ENCODE data around the gene HDAC8.
"Not testable (repeated sequence)": the region's sequence is repeated elsewhere in the genome, so short reads cannot be mapped to it uniquely, and the experiment has no call there.

Gene HDAC8

GRCh38 chrX:72372735-72373134 is 199.9 kb downstream of the HDAC8 start:
- no peak for DNase-seq (ENCODE audit: low read depth)

GRCh38 chrX:72371405-72371804 is 201.2 kb downstream of the HDAC8 start:
- DNase-seq (ENCODE audit: low read depth) = no peak

- DNase-seq (ENCODE audit: low read depth) = no peak
Measured at GRCh38 chrX:72368796-72369195, 203.8 kb downstream of the HDAC8 start.

- no peak for DNase-seq (ENCODE audit: low read depth)
Measured at GRCh38 chrX:72367516-72367915, 205.1 kb downstream of the HDAC8 start.

- no peak for DNase-seq (ENCODE audit: low read depth)
Measured at GRCh38 chrX:72366701-72367454, 205.8 kb downstream of the HDAC8 start.

GRCh38 chrX:72366178-72366577 is 206.5 kb downstream of the HDAC8 start:
- no peak for DNase-seq (ENCODE audit: low read depth)

GRCh38 chrX:72365126-72365525 is 207.5 kb downstream of the HDAC8 start:
- DNase-seq (ENCODE audit: low read depth) = no peak

- no peak for DNase-seq (ENCODE audit: low read depth)
Measured at GRCh38 chrX:72360326-72360725, 212.3 kb downstream of the HDAC8 start.

GRCh38 chrX:72358313-72358712 is 214.3 kb downstream of the HDAC8 start:
- no peak for DNase-seq (ENCODE audit: low read depth)

GRCh38 chrX:72352786-72353185 is 219.9 kb downstream of the HDAC8 start:
- no peak for DNase-seq (ENCODE audit: low read depth)

- no peak for DNase-seq (ENCODE audit: low read depth)
Measured at GRCh38 chrX:72351606-72352334, 220.9 kb downstream of the HDAC8 start.

- DNase-seq (ENCODE audit: low read depth) = peak; percentile 1
Measured at GRCh38 chrX:72349190-72349589, 223.5 kb downstream of the HDAC8 start.

- DNase-seq (ENCODE audit: low read depth) = peak; percentile 4
Measured at GRCh38 chrX:72348247-72348979, 224.2 kb downstream of the HDAC8 start.

GRCh38 chrX:72347366-72347765 is 225.3 kb downstream of the HDAC8 start:
- no peak for DNase-seq (ENCODE audit: low read depth)

GRCh38 chrX:72346302-72346949 is 226.2 kb downstream of the HDAC8 start:
- DNase-seq (ENCODE audit: low read depth) = no peak

GRCh38 chrX:72340626-72341025 is 232.0 kb downstream of the HDAC8 start:
- no peak for DNase-seq (ENCODE audit: low read depth)

GRCh38 chrX:72340041-72340440 is 232.6 kb downstream of the HDAC8 start:
- no peak for DNase-seq (ENCODE audit: low read depth)

- DNase-seq (ENCODE audit: low read depth) = no peak
Measured at GRCh38 chrX:72330131-72330530, 242.5 kb downstream of the HDAC8 start.

- no peak for DNase-seq (ENCODE audit: low read depth)
Measured at GRCh38 chrX:72326605-72327300, 245.9 kb downstream of the HDAC8 start.

- DNase-seq (ENCODE audit: low read depth) = not testable (repeated sequence)
Measured at GRCh38 chrX:72319651-72320050, 253.0 kb downstream of the HDAC8 start.

- DNase-seq (ENCODE audit: low read depth) = no peak
Measured at GRCh38 chrX:72317139-72317538, 255.5 kb downstream of the HDAC8 start.
